PC-3 (cell line): ENCODE measurements around the gene NUBPL.
"Not testable (repeated sequence)": the region's sequence is repeated elsewhere in the genome, so short reads cannot be mapped to it uniquely, and the experiment has no call there.

Source experiments
- EZH2 ChIP-seq: fragments of 300-600 bp; sonication (generic); IDR thresholded peaks from one replicate; pipeline ENCODE4 v1.6.1; 2017; ENCODE audit warnings: antibody characterized with exemption, mild to moderate bottlenecking, low read length; ENCODE audit not compliant: unreplicated experiment
- TF ChIP-seq, protein P1 (sequence below): fragments of 300-600 bp; sonication (generic); conservative IDR thresholded peaks from 2 replicates; pipeline ENCODE4 v1.5.1; 2017; ENCODE audit warnings: antibody characterized with exemption, low read depth, mild to moderate bottlenecking, low read length

DNA sequence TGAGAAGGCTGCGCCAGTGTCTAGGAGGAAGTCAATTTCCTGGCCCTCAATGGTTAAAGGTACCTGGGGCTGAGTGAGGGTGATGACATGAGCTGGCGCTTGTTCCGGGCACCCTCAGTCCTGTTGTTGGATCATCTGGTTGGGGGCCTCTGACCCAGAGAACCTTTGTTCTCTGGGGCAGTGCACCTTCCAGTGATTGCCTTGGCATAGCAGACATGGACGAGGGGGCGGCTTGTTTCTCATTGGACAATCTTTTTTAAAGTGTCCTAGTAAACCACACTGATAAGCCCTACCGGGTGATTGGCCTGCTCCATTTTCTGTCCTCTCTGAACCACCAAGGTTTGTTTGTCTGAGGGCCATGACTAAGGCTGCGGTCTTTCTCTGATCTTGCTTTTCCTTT lies 147.5 kb downstream of the NUBPL start:
- not testable (repeated sequence) for TF ChIP-seq EZH2
- TF ChIP-seq, protein P1, sequence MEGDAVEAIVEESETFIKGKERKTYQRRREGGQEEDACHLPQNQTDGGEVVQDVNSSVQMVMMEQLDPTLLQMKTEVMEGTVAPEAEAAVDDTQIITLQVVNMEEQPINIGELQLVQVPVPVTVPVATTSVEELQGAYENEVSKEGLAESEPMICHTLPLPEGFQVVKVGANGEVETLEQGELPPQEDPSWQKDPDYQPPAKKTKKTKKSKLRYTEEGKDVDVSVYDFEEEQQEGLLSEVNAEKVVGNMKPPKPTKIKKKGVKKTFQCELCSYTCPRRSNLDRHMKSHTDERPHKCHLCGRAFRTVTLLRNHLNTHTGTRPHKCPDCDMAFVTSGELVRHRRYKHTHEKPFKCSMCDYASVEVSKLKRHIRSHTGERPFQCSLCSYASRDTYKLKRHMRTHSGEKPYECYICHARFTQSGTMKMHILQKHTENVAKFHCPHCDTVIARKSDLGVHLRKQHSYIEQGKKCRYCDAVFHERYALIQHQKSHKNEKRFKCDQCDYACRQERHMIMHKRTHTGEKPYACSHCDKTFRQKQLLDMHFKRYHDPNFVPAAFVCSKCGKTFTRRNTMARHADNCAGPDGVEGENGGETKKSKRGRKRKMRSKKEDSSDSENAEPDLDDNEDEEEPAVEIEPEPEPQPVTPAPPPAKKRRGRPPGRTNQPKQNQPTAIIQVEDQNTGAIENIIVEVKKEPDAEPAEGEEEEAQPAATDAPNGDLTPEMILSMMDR: not testable (repeated sequence)
